NCI-H128 (cell line): ENCODE data around the gene PCDHB6.
"Not testable (repeated sequence)": the region's sequence is repeated elsewhere in the genome, so short reads cannot be mapped to it uniquely, and the experiment has no call there.

Source experiments
- DNase-seq: peaks from one replicate; lab custom pipeline; 2025; ENCODE audit not compliant: unreplicated experiment; lab: John Stamatoyannopoulos, UW

PCDHB6 gene

GRCh38 chr5:141149812-141150211 is at the start of gene PCDHB6:
Gene PCDHB6, plus strand, starts transcription at chr5:141150057. Its CDS starts 201 bp downstream, at chr5:141150258.
- DNase-seq = no peak

GRCh38 chr5:141100243-141100805 is 49.5 kb upstream of the PCDHB6 start, which contains the start of gene PCDHB3:
Gene PCDHB3, plus strand, starts transcription at chr5:141100473. Its CDS starts 177 bp downstream, at chr5:141100650.
- no peak for DNase-seq

- no peak for DNase-seq
These were observed 48.8 kb upstream of the PCDHB6 start for GRCh38 chr5:141101059-141101458.

- not testable (repeated sequence) for DNase-seq
These were observed 47.8 kb upstream of the PCDHB6 start for GRCh38 chr5:141102070-141102469.

DNA sequence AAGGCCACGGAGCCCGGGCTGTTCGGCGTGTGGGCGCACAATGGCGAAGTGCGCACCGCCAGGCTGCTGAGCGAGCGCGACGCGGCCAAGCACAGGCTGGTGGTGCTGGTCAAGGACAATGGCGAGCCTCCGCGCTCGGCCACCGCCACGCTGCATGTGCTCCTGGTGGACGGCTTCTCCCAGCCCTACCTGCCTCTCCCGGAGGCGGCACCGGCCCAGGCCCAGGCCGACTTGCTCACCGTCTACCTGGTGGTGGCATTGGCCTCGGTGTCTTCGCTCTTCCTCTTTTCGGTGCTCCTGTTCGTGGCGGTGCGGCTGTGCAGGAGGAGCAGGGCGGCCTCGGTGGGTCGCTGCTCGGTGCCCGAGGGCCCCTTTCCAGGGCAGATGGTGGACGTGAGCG is 47.4 kb upstream of the PCDHB6 start:
- not testable (repeated sequence) for DNase-seq

GRCh38 chr5:141105350-141105749 is 44.5 kb upstream of the PCDHB6 start:
- no peak for DNase-seq

DNA sequence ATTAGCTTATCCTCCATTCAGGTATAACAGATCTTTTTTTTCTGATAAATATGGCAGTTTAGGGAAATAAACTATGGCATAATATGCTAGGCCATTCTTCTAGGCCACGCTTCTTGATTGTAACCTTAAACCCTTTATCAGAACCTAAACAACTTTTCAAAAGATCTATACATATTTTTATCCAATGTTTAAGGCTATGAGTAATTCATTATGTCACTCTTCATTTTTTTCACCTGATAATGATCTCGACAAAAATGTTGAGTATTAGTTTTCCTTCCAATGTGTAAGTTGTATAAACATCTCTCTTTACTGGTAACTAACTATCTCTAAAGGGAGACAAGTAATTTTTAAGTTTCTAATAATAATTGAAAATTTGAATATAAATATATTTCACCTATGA is 30.6 kb upstream of the PCDHB6 start:
- no peak for DNase-seq

DNA sequence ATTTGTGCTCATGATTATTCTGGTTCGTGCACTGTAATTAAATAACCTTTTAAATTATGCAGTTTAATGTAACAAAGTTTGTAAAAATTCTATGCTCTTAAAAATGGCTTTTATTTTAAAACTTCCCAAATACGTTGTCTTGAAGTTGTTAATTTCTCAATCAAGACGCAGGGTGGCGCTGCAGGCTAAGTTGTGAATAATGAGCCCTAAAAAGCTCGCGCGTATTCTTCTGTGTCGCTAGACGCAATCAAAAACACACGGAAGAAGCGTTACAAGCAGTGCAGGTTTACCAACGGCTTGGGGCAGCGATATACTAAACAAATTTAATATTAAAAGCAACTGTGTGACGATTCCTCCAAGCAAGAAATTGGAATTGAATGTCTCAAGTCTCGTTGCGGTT is 28.3 kb upstream of the PCDHB6 start, which contains the start of gene PCDHB4:
PCDHB4 (plus strand) TSS at position 256 of the 400 bp plus-strand sequence. CDS start 181 bp downstream, outside the sequence.
- no peak for DNase-seq

DNA sequence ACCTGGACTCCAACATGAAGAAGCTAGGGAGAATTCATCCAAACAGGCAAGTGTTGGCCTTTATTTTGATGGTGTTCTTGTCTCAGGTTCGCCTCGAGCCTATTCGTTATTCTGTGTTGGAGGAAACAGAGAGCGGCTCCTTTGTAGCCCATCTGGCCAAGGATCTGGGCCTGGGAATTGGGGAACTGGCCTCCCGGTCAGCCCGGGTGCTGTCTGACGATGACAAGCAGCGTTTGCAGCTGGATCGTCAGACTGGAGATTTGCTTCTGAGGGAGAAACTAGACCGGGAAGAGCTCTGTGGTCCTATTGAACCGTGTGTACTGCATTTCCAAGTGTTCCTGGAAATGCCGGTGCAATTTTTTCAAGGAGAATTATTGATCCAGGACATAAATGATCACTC is 27.9 kb upstream of the PCDHB6 start:
- DNase-seq = no peak

DNA sequence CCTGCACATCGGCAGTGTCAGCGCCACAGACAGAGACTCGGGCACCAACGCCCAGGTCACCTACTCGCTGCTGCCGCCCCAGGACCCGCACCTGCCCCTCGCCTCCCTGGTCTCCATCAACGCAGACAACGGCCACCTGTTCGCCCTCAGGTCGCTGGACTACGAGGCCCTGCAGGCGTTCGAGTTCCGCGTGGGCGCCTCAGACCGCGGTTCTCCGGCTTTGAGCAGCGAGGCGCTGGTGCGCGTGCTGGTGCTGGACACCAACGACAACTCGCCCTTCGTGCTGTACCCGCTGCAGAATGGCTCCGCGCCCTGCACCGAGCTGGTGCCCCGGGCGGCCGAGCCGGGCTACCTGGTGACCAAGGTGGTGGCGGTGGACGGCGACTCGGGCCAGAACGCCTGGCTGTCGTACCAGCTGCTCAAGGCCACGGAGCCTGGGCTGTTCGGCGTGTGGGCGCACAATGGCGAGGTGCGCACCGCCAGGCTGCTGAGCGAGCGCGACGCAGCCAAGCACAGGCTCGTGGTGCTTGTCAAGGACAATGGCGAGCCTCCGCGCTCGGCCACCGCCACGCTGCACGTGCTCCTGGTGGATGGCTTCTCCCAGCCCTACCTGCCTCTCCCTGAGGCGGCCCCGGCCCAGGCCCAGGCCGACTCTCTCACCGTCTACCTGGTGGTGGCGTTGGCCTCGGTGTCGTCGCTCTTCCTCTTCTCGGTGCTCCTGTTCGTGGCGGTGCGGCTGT is 26.3 kb upstream of the PCDHB6 start:
- not testable (repeated sequence) for DNase-seq

DNA sequence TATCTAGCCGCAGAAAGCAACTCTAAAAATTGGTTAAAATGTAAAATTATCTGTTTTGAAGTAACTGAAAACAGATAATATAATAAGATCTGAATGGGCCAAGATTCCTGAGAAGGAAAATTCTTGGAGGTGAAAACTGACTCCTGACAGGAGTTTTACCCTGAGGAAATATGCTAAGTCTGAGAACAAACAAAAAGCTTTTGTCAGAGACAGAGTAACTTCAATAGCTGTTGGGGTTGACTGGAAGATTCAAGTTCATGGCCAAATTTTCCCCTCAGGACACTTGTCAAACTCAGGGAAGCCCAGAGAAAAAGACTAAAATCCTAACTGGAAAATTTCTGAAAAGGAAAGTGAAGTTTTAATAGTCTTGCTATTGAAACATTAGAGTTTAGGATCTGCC is 22.6 kb upstream of the PCDHB6 start:
- DNase-seq = no peak

- DNase-seq = no peak
These were observed 14.7 kb upstream of the PCDHB6 start, which contains the start of gene PCDHB5 for GRCh38 chr5:141135030-141135717. Gene PCDHB5, plus strand, starts transcription at chr5:141135206. Its CDS starts 229 bp downstream, at chr5:141135435.

- no peak for DNase-seq
These were observed 14.1 kb upstream of the PCDHB6 start for GRCh38 chr5:141135718-141136266.

DNA sequence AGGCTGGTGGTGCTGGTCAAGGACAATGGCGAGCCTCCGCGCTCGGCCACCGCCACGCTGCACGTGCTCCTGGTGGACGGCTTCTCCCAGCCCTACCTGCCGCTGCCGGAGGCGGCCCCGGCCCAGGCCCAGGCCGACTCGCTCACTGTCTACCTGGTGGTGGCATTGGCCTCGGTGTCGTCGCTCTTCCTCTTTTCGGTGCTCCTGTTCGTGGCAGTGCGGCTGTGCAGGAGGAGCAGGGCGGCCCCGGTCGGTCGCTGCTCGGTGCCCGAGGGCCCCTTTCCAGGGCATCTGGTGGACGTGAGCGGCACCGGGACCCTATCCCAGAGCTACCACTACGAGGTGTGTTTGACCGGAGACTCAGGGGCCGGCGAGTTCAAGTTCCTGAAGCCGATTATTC is 12.5 kb upstream of the PCDHB6 start:
- not testable (repeated sequence) for DNase-seq

GRCh38 chr5:141150224-141150992 is 551 bp downstream of the PCDHB6 start:
- no peak for DNase-seq

DNA sequence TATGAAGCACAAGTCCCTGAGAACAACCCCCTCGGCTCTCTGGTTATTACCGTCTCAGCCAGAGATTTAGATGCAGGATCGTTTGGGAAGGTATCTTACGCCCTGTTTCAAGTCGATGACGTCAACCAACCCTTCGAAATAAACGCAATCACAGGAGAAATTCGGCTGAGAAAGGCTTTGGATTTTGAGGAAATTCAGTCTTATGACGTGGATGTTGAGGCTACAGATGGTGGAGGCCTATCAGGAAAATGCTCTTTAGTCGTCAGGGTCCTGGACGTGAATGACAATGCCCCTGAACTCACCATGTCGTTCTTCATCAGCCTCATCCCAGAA is 1.1 kb downstream of the PCDHB6 start:
- DNase-seq = no peak

GRCh38 chr5:141151632-141152031 is 1.8 kb downstream of the PCDHB6 start:
- not testable (repeated sequence) for DNase-seq

DNA sequence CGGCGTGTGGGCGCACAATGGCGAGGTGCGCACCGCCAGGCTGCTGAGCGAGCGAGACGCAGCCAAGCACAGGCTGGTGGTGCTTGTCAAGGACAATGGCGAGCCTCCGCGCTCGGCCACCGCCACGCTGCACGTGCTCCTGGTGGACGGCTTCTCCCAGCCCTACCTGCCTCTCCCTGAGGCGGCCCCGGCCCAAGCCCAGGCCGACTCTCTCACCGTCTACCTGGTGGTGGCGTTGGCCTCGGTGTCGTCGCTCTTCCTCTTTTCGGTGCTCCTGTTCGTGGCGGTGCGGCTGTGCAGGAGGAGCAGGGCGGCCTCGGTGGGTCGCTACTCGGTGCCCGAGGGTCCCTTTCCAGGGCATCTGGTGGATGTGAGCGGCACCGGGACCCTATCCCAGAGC is 2.2 kb downstream of the PCDHB6 start:
- DNase-seq = not testable (repeated sequence)

GRCh38 chr5:141155540-141156374 is 5.9 kb downstream of the PCDHB6 start:
- DNase-seq = no peak

GRCh38 chr5:141157356-141157755 is 7.5 kb downstream of the PCDHB6 start:
- DNase-seq = not testable (repeated sequence)
